ENCODE measurements around the gene FAM185A.
"Not testable (repeated sequence)": the region's sequence is repeated elsewhere in the genome, so short reads cannot be mapped to it uniquely, and the experiment has no call there.

GRCh38 chr7:102778663-102779062 lies 29.9 kb downstream of the FAM185A start:
- TF ChIP-seq SP3 (tag by site-specific recombination; IDR thresholded peaks at IDR 0.05); ZNF394 (tag by site-specific recombination; IDR thresholded peaks at IDR 0.05; ENCODE audit: borderline replicate concordance); SETDB1 (IDR thresholded peaks at IDR 0.05; ENCODE audit: insufficient read length, low read length); CTCF (tag by site-specific recombination; IDR thresholded peaks at IDR 0.05); ZNF843 (tag by site-specific recombination; IDR thresholded peaks at IDR 0.05); EGR2 (tag by site-specific recombination; IDR thresholded peaks at IDR 0.05; ENCODE audit: low read depth); ZBTB44 (tag by site-specific recombination; IDR thresholded peaks at IDR 0.05); ZBTB7A (tag by site-specific recombination; IDR thresholded peaks at IDR 0.05; ENCODE audit: low read depth); ZNF473 (tag by site-specific recombination; IDR thresholded peaks at IDR 0.05); ZFP41 (tag by site-specific recombination; IDR thresholded peaks at IDR 0.05; ENCODE audit: borderline replicate concordance); TSHZ1 (tag by site-specific recombination; IDR thresholded peaks at IDR 0.05; ENCODE audit: borderline replicate concordance); ZBTB8A (tag by site-specific recombination; IDR thresholded peaks at IDR 0.05); GLIS2 (tag by site-specific recombination; IDR thresholded peaks at IDR 0.05): not testable (repeated sequence)
- TF ChIP-seq, protein P1, sequence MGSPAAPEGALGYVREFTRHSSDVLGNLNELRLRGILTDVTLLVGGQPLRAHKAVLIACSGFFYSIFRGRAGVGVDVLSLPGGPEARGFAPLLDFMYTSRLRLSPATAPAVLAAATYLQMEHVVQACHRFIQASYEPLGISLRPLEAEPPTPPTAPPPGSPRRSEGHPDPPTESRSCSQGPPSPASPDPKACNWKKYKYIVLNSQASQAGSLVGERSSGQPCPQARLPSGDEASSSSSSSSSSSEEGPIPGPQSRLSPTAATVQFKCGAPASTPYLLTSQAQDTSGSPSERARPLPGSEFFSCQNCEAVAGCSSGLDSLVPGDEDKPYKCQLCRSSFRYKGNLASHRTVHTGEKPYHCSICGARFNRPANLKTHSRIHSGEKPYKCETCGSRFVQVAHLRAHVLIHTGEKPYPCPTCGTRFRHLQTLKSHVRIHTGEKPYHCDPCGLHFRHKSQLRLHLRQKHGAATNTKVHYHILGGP (tag by site-specific recombination; IDR thresholded peaks at IDR 0.05) = not testable (repeated sequence)
